GM12865 (cell line): ENCODE data around the gene DMBX1.

Experiments
- DNase-seq: peaks from one replicate; pipeline ENCODE4 v3.0.0; 2010; ENCODE audit warnings: low read depth
- H3K4me3 ChIP-seq: 2 replicates; pipeline ENCODE4 v1.5.1; 2011; ENCODE audit warnings: mild to moderate bottlenecking, low read depth, low read length, control low read depth
- TF ChIP-seq, protein P1 (sequence below): IDR thresholded peaks from 2 replicates; pipeline ENCODE4 v1.5.1; 2011; ENCODE audit warnings: low read length, control low read depth, low read depth, inconsistent platforms; ENCODE audit not compliant: insufficient read depth; ENCODE audit errors: missing control alignments

The DMBX1 gene

DNA sequence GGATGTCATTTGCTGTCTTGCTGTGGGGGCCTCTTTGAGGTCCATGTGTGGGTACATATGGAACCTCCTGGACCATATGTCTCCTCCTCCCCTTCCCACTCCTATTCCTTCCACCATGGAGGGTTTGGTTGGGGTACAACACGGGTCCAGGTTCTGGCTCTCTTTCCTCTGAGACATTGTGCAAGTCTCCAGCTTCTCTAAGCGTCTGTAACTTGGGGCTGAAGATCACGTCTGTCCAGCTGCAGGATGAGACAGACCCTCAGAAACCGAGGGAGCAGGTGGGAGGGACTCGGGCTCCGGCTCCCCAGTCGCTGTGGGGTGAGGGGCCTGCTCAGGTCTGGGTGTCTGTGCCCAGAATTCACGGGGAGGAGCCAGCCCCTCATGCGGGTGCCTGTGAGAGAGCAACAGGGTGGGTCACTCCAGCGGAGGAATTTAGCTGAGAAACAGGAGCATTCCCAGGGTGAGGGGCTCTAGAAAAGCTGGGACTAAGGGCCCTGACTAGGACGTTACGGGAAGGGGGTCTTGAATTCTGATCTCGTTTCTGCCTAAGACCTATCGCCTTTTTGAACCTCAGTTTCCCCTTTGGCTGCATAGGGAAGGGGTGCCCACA, 42.0 kb upstream of the DMBX1 start:
- TF ChIP-seq, protein P1, sequence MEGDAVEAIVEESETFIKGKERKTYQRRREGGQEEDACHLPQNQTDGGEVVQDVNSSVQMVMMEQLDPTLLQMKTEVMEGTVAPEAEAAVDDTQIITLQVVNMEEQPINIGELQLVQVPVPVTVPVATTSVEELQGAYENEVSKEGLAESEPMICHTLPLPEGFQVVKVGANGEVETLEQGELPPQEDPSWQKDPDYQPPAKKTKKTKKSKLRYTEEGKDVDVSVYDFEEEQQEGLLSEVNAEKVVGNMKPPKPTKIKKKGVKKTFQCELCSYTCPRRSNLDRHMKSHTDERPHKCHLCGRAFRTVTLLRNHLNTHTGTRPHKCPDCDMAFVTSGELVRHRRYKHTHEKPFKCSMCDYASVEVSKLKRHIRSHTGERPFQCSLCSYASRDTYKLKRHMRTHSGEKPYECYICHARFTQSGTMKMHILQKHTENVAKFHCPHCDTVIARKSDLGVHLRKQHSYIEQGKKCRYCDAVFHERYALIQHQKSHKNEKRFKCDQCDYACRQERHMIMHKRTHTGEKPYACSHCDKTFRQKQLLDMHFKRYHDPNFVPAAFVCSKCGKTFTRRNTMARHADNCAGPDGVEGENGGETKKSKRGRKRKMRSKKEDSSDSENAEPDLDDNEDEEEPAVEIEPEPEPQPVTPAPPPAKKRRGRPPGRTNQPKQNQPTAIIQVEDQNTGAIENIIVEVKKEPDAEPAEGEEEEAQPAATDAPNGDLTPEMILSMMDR, result no peak
- DNase-seq, result no peak
- H3K4me3 ChIP-seq, result no peak overlapping the region

DNA sequence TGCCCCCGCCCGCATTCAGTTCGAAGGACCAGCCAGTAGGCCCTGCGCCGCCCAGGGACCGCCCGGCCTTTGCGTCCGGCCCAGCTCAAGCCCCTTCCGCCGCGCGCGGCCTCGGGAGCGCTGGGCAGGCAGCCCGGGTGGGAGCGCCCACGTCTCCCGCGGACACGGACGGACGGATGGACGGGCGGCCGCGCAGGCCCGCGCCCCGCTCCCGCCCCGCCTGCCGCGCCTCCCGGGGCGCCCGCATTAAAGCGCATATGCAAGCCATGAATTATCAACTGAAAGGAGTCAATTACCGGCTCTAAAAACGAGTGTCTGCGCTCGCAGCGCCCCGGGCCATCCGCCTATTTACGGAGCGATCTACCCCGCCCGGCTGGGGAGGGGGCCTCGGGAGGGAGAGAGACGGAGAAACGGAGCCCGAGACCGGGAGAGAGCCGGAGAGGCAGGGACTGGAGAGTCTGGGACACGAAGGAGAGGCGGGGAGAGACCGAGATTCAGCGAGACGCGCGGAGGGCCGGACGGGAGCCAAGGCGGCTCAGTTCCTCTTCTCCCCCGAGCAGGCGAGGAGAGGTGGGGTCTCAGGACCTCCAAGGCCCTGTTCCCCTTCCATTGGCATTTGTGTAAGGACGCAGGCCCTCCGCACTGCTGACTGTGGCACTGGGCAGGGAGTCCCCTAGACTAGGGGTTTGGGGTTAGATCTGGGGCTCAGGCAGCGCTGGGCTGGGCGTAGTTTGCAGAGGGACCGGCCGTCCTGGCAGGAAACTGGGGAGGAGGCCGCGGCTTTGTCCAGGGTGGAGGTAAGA, 41.3 kb upstream of the DMBX1 start:
- TF ChIP-seq, protein P1, result no peak
- DNase-seq, result no peak

DNA sequence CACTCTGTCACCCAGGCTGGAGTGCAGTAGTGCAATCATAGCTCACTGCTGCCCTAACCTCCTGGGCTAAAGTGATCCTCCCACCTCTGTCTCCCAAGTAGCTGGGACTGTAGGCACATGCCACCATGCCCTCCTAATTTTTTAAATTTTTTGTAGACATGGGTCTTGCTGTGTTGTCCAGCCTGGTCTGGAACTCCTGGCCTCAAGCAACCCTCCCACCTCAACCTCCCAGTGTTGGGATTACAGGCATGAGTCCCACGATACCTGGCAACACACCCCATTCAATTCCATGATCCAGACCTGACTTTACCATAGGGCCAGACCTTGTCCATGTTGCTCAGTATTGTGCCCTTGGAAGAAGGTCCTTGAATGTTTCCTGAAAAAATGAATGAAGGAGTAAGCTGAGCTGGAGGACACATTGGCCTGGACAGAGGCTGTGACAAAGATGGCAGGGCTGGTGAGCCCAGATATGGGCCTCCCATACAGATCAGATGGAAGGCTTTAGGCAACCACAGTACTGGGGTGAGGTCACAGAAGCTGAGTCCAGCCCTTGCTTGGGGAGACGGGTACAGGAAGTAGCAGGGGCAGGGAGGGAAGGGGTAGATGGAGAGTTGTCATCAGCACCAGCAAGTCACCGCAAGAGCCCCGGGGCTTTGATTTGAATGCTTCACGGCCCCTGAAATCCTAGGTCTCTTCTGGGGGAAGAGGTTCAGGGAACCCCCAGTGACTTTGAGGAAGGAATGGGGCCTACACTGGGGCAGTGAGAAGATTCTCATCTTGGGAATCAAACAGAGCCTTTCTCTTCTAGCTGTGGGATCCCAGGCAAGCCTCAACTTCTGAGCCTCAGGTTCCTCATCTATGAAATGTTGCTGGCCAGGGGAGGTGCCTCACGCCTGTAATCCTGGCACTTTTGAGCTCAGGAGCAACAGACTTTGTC, 40.1 kb upstream of the DMBX1 start:
- no peak for DNase-seq
- H3K4me3 ChIP-seq, result no peak overlapping the region
- TF ChIP-seq, protein P1, result no peak

More for the DNA sequence above, 41.3 kb upstream of the DMBX1 start:
- H3K4me3 ChIP-seq, result no peak overlapping the region

DNA sequence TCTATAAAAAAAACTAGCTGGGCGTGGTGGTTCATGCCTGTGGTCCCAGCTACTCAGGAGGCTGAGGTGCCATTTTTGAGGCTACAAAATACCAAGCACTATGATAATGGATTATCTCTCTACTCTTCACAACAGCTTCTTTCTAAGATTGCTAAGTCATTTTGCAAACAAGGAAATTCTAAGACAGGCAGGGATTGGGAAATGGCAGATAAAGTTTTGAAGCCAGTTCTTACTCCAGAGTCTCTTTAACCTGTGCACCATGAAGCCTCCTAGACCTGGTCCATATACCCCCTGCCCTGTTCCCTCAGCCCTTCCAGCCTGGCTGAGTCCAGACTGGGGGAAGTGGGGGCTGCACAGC, 39.5 kb upstream of the DMBX1 start:
- no peak overlapping the region for H3K4me3 ChIP-seq
- TF ChIP-seq, protein P1, result no peak
- DNase-seq, result no peak

DNA sequence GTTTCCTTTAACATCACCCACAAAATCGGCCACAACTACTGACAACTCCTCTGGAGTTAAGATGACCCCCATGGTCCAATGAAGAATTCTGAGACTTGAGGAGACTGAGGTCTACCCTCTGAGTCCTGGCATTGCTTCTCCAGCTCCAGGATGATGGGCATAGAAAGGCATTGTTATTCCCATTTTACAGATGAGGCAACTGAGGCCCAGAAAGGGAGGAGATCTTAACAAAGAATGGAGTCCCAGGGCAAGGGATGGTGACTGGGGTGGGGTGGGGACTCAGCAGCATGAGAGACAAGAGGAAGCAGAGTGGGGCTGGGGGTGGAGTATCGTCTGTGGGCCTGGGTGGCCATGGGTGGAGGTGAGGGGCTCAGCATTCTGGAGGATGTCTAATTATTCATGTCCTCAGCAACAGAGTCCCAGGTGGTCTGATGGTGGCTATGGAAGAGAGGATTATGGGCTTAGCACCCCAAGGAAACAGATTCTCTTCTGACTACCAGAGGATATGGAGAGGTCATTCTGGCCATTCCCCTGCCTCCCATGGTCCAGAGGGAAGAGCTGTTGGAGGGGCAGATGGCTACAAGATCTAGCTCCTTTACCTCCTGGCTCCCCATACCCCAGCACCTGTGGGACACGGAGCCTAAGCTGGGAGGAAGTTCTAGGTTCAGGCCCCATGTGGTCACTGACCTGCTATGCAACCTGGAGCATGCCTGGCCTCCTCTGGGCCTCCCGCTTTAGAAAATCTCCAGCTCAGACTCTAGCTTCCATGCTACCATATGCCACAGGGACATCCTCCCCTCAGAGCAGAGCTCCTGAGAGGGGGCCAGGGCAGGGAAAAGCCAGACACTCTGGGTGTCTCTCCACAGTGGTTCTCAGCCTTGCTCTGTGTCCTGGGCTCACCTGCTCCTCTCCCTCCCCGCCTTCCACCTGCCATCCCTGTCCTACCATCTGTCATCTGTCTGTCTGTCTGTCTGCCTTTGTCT, 37.4 kb upstream of the DMBX1 start:
- TF ChIP-seq, protein P1, result no peak
- no peak overlapping the region for H3K4me3 ChIP-seq
- DNase-seq, result no peak

DNA sequence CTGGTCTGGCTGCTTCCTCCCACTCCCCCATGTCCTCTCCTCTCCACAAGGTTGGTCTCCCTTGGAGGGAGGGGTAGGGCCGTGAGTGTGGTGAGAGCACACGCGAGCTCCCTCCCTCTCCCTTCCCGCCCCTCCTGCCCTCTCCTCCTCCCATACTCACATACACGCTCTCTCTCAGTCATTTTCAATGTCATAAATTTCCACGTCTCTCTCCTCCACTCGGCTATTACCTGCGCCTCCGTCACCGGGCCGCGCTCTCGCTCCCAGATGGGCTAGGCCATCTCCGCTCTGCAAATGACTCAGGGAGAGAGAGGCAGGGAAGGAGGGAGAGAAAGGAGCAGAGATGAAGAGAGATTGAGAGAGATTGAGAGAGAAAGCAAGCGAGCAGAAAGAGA, 36.7 kb upstream of the DMBX1 start:
- TF ChIP-seq, protein P1, result no peak
- no peak overlapping the region for H3K4me3 ChIP-seq
- DNase-seq, result no peak
